A549 (cell line): Measurements from ENCODE around the gene INPP5J. TPM values are rescaled to one million over a fixed set of nuclear protein-coding genes. Genes with fewer than 3 reads are reported as not detected.

Experiments
- ATAC-seq, 2 experiments: fragments of 200-7000 bp in 1 of 2; fragments of >200 bp in 1 of 2; cut with Nextera tagmentation in 1 of 2; cut with Tn5 transposase in 1 of 2; 3 replicates each; pipeline versions ENCODE4 v1.8.0 to v1.9.1; 2018 to 2020; ENCODE audit warnings: mild to moderate bottlenecking in 1 of 2, moderate library complexity in 1 of 2
- CTCF ChIA-PET: fragments of 300-600 bp; sonication (Branson Sonifier 250); formaldehyde crosslinking; extraction: SDS; loops from one replicate; lab custom pipeline; 2021; ENCODE audit warnings: antibody characterized with exemption, inconsistent platforms; lab: Yijun Ruan, JAX
- POLR2A ChIA-PET: fragments of 350-600 bp; formaldehyde crosslinking; extraction: SDS; loops from one replicate; lab custom pipeline; 2021; ENCODE audit warnings: antibody characterized with exemption, inconsistent platforms; lab: Yijun Ruan, JAX
- DNase-seq, 2 experiments: peaks; one replicate each; pipeline versions ENCODE4 v3.0.0 to v3.0.0-alpha.2; 2011 to 2016; ENCODE audit warnings: low read depth in 1 of 2, low spot score in 1 of 2
- FAIRE-seq: peaks from 2 replicates; lab custom pipeline; 2011; peaks lifted over from hg19 to GRCh38; lab: Jason Lieb, UNC
- H3K27ac ChIP-seq, 2 experiments: fragments of >200 bp; sonication (Bioruptor Twin); formaldehyde crosslinking; 3 replicates each; pipeline ENCODE4 v1.5.1; 2016 to 2017
- H3K4me1 ChIP-seq: fragments of >200 bp; sonication (Bioruptor Twin); formaldehyde crosslinking; 3 replicates; pipeline ENCODE4 v1.6.1; 2016
- H3K4me2 ChIP-seq: fragments of >200 bp; sonication (Bioruptor Twin); formaldehyde crosslinking; 3 replicates; pipeline ENCODE4 v1.6.1; 2016
- H3K4me3 ChIP-seq: fragments of >200 bp; sonication (Bioruptor Twin); formaldehyde crosslinking; 3 replicates; pipeline ENCODE4 v1.5.1; 2016
- H3K9me3 ChIP-seq: fragments of >200 bp; sonication (Bioruptor Twin); formaldehyde crosslinking; 3 replicates; pipeline ENCODE4 v1.6.1; 2016
- CBX2 ChIP-seq: fragments of 200-600 bp; sonication (generic); IDR thresholded peaks from 2 replicates; pipeline ENCODE4 v1.6.1; 2016; ENCODE audit warnings: low read depth, mild to moderate bottlenecking, borderline replicate concordance
- CBX8 ChIP-seq: fragments of 200-600 bp; sonication (generic); IDR thresholded peaks from 2 replicates; pipeline ENCODE4 v1.6.1; 2016
- CHD2 ChIP-seq: fragments of 150-350 bp; IDR thresholded peaks from 2 replicates; pipeline ENCODE4 v1.6.1; 2014; ENCODE audit warnings: low read length; ENCODE audit not compliant: partially characterized antibody
- CHD4 ChIP-seq: fragments of 200-600 bp; sonication (generic); IDR thresholded peaks from 2 replicates; pipeline ENCODE4 v1.6.1; 2016; ENCODE audit warnings: antibody characterized with exemption, mild to moderate bottlenecking, borderline replicate concordance
- EP300 ChIP-seq, 2 experiments: fragments of >200 bp; sonication (Bioruptor Twin); formaldehyde crosslinking; IDR thresholded peaks; 2 replicates in 1 of 2; 3 replicates in 1 of 2; pipeline ENCODE4 v1.6.1; 2016 to 2017
- FOSB ChIP-seq: fragments of 250-450 bp; sonication (Bioruptor Pico); IDR thresholded peaks from 2 replicates; pipeline ENCODE4 v1.5.0; 2020; ENCODE audit warnings: mild to moderate bottlenecking, moderate library complexity
- FOSL2 ChIP-seq, 2 experiments: fragments of 450-650 bp in 1 of 2; fragments of >200 bp in 1 of 2; sonication (Bioruptor Twin) in 1 of 2; formaldehyde crosslinking; IDR thresholded peaks; 2 replicates each; pipeline versions ENCODE4 v1.5.0 to v1.6.1; 2016 to 2020; ENCODE audit warnings: mild to moderate bottlenecking in 1 of 2, moderate library complexity in 1 of 2
- HOXB13 ChIP-seq: fragments of 250-450 bp; sonication (Bioruptor Pico); IDR thresholded peaks from 2 replicates; pipeline ENCODE4 v1.5.0; 2020; ENCODE audit warnings: low read depth, mild to moderate bottlenecking, moderate library complexity
- JUN ChIP-seq, 2 experiments: fragments of >200 bp; sonication (Bioruptor Twin); formaldehyde crosslinking; IDR thresholded peaks; 2 replicates in 1 of 2; 3 replicates in 1 of 2; pipeline ENCODE4 v1.6.1; 2016 to 2017
- KDM5A ChIP-seq: fragments of 200-600 bp; sonication (generic); IDR thresholded peaks from 2 replicates; pipeline ENCODE4 v1.6.1; 2016; ENCODE audit warnings: antibody characterized with exemption, mild to moderate bottlenecking
- MAZ ChIP-seq: fragments of 150-350 bp; IDR thresholded peaks from 2 replicates; pipeline ENCODE4 v1.6.1; 2014; ENCODE audit warnings: antibody characterized with exemption, low read depth, low read length, borderline replicate concordance
- NFE2L2 ChIP-seq: fragments of 150-350 bp; conservative IDR thresholded peaks from 2 replicates; pipeline ENCODE4 v1.6.1; 2014; ENCODE audit warnings: low read length
- NPAS2 ChIP-seq: fragments of 250-450 bp; sonication (Bioruptor Pico); IDR thresholded peaks from 2 replicates; pipeline ENCODE4 v1.8.0; 2022; ENCODE audit warnings: mild to moderate bottlenecking, moderate library complexity, borderline replicate concordance
- NR3C1 ChIP-seq: fragments of >200 bp; sonication (Bioruptor Twin); formaldehyde crosslinking; IDR thresholded peaks from 3 replicates; pipeline ENCODE4 v1.6.1; 2017
- POLR2A ChIP-seq: IDR thresholded peaks from 2 replicates; pipeline ENCODE4 v1.6.1; 2012; ENCODE audit warnings: mild to moderate bottlenecking, low read length
- POLR2AphosphoS2 ChIP-seq: conservative IDR thresholded peaks from 2 replicates; pipeline ENCODE4 v1.6.1; 2012; ENCODE audit warnings: low read length, improper control_type of control experiment, inconsistent platforms
- RCOR1 ChIP-seq: fragments of 150-350 bp; IDR thresholded peaks from 2 replicates; pipeline ENCODE4 v1.6.1; 2014; ENCODE audit warnings: antibody characterized with exemption, low read length, low read depth
- RNF2 ChIP-seq: fragments of 200-600 bp; sonication (generic); IDR thresholded peaks from 2 replicates; pipeline ENCODE4 v1.6.1; 2016; ENCODE audit warnings: low read depth, mild to moderate bottlenecking, antibody characterized with exemption, moderate library complexity, borderline replicate concordance
- SREBF2 ChIP-seq: fragments of 450-650 bp; IDR thresholded peaks from 2 replicates; pipeline ENCODE4 v1.6.1; 2014; ENCODE audit warnings: mild to moderate bottlenecking, moderate library complexity
- TP53 ChIP-seq: fragments of 250-450 bp; sonication (Bioruptor Pico); IDR thresholded peaks from 2 replicates; pipeline ENCODE4 v1.5.0; 2021; ENCODE audit warnings: mild to moderate bottlenecking, moderate library complexity
- ZC3H11A ChIP-seq: fragments of 450-650 bp; IDR thresholded peaks from 2 replicates; pipeline ENCODE4 v1.6.1; 2014; ENCODE audit warnings: antibody characterized with exemption, mild to moderate bottlenecking
- ZNF302 ChIP-seq: fragments of 250-450 bp; sonication (Bioruptor Pico); IDR thresholded peaks from 2 replicates; pipeline ENCODE4 v1.9.0; 2021; ENCODE audit warnings: inconsistent platforms, mild to moderate bottlenecking, moderate library complexity
- ZSCAN20 ChIP-seq: fragments of 250-450 bp; sonication (Bioruptor Pico); IDR thresholded peaks from 2 replicates; pipeline ENCODE4 v1.8.0; 2022; ENCODE audit warnings: mild to moderate bottlenecking, moderate library complexity
- WGBS: methylation state at CpG from one replicate; pipeline ENCODE4 v1.1.6; 2017; ENCODE audit errors: missing lambda C conversion rate; 5-methylcytosine and 5-hydroxymethylcytosine counted together
- polyA plus RNA-seq, 4 experiments: library from polyadenylated mRNA; depleted of rRNA in 3 of 4; stranded (reverse); fragments of >200 nt; fragmentation: RNase III in 1 of 4; extraction: RNeasy Plus Mini Kit Qiagen cat#74134 plus additional on column Dnase treatment in 1 of 4; gene quantifications; 2 replicates in 3 of 4; 3 replicates in 1 of 4; pipeline ENCODE4 v1.2.3, GENCODE V29; 2011 to 2017
- TF ChIP-seq, protein P1 (sequence below): fragments of 450-650 bp; IDR thresholded peaks from 2 replicates; pipeline ENCODE4 v1.6.1; 2014; ENCODE audit warnings: antibody characterized with exemption
- TF ChIP-seq, protein P2 (sequence below): fragments of >200 bp; sonication (Bioruptor Twin); formaldehyde crosslinking; IDR thresholded peaks from 2 replicates; pipeline ENCODE4 v1.6.1; 2016
- TF ChIP-seq, protein P3 (sequence below): fragments of 250-450 bp; sonication (Bioruptor Pico); IDR thresholded peaks from 2 replicates; pipeline ENCODE4 v1.5.0; 2020; ENCODE audit warnings: low read depth, mild to moderate bottlenecking, moderate library complexity
- TF ChIP-seq, protein P4 (sequence below): IDR thresholded peaks from 2 replicates; pipeline ENCODE4 v1.6.1; 2012
- TF ChIP-seq, protein P5 (sequence below): IDR thresholded peaks from 2 replicates; pipeline ENCODE4 v1.6.1; 2012
- TF ChIP-seq, protein P6 (sequence below): fragments of 200-600 bp; sonication (generic); IDR thresholded peaks from 2 replicates; pipeline ENCODE4 v1.6.1; 2016; ENCODE audit warnings: antibody characterized with exemption, mild to moderate bottlenecking, moderate library complexity

Gene INPP5J
- polyA plus RNA-seq, 2 of the 4 experiments (the other 2 are of a cell fraction), result 0.70 to 1.5 TPM

DNA sequence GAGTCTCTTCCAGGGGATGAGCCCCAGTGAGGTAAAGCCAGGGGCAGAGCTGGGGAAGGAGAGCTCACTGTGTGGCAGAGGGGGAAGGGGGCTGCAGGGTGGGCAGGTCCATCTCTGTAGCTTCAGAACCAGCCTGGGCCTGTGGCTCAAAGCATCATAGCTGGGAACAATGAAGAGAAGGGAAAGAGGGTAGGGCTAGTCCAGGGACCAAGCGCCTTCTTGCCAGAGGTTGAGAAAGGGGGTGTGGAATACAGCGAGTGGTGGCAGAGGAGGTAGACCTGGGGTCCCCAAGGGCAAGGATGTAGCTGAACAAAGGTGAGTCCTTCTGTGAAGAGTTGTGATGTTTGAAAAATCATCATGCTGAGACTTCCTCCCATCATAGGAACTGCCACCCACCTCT, 18.8 kb downstream of the INPP5J start (continued):
- TF ChIP-seq, protein P1, sequence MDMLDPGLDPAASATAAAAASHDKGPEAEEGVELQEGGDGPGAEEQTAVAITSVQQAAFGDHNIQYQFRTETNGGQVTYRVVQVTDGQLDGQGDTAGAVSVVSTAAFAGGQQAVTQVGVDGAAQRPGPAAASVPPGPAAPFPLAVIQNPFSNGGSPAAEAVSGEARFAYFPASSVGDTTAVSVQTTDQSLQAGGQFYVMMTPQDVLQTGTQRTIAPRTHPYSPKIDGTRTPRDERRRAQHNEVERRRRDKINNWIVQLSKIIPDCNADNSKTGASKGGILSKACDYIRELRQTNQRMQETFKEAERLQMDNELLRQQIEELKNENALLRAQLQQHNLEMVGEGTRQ, result no peak

DNA sequence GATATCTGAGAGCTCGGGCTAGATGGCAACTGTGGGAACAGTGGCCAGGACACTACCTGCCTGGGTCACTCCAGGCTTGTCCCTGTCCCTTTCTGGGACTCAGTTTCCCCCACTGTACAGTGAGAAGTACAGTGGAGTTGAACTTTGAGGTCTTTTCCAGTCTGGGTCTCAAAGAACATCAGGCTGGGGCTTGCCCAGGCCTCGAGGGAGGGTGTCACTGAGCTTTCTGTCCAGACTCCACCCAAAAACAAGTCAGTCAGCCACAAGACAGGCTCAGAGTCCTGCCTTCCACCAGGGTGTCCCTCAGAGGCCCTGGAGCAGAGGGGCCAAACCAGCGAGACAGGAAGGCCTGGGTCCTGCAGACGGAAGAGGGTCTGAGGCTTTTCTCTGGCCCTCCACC, 19.5 kb downstream of the INPP5J start:
- FAIRE-seq (no peak), DNase-seq (no peak), ATAC-seq (no peak)
- no peaks in the 10 kb centered on the region for H3K4me1 ChIP-seq
- no peak overlapping the region for H3K27ac ChIP-seq
- no peak overlapping the region for H3K4me3 ChIP-seq
- ChIA-PET POLR2A (no interaction called here), CTCF (interaction anchor here (0.9 to 2.9 kb wide), 3 partner anchors 34 to 87 kb away, joined by 3 to 12 read pairs (median 3); partner anchors contain the start of gene SELENOM)
- no peak overlapping the region for H3K4me2 ChIP-seq
- 23% methylated on average over 3 of the region's 4 CpGs for WGBS
- TF ChIP-seq EP300 (IDR thresholded peaks at IDR 0.05), result no peak
- no peak for TF ChIP-seq NFE2L2
- TF ChIP-seq, protein P1, result no peak
- no peak for TF ChIP-seq ZSCAN20 (CRISPR knock-in tag)
- TF ChIP-seq, protein P2, sequence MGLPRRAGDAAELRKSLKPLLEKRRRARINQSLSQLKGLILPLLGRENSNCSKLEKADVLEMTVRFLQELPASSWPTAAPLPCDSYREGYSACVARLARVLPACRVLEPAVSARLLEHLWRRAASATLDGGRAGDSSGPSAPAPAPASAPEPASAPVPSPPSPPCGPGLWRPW, result no peak
- no peak for TF ChIP-seq POLR2AphosphoS2
- no peak for TF ChIP-seq FOSB
- no peak for TF ChIP-seq MAZ
- no peak for TF ChIP-seq ZC3H11A
- no peak for TF ChIP-seq RNF2
- no peak for TF ChIP-seq POLR2A
- TF ChIP-seq NR3C1, result no peak
- no peak for TF ChIP-seq CHD2
- no peak for TF ChIP-seq ZNF302 (CRISPR knock-in tag)
- no peak for TF ChIP-seq CHD4
- TF ChIP-seq, protein P3, sequence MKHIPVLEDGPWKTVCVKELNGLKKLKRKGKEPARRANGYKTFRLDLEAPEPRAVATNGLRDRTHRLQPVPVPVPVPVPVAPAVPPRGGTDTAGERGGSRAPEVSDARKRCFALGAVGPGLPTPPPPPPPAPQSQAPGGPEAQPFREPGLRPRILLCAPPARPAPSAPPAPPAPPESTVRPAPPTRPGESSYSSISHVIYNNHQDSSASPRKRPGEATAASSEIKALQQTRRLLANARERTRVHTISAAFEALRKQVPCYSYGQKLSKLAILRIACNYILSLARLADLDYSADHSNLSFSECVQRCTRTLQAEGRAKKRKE (CRISPR knock-in tag), result no peak
- TF ChIP-seq KDM5A, result no peak
- TF ChIP-seq, protein P4, sequence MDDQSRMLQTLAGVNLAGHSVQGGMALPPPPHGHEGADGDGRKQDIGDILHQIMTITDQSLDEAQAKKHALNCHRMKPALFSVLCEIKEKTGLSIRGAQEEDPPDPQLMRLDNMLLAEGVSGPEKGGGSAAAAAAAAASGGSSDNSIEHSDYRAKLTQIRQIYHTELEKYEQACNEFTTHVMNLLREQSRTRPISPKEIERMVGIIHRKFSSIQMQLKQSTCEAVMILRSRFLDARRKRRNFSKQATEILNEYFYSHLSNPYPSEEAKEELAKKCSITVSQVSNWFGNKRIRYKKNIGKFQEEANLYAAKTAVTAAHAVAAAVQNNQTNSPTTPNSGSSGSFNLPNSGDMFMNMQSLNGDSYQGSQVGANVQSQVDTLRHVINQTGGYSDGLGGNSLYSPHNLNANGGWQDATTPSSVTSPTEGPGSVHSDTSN, result no peak
- H3K9me3 ChIP-seq, result no peaks in the 10 kb centered on the region

DNA sequence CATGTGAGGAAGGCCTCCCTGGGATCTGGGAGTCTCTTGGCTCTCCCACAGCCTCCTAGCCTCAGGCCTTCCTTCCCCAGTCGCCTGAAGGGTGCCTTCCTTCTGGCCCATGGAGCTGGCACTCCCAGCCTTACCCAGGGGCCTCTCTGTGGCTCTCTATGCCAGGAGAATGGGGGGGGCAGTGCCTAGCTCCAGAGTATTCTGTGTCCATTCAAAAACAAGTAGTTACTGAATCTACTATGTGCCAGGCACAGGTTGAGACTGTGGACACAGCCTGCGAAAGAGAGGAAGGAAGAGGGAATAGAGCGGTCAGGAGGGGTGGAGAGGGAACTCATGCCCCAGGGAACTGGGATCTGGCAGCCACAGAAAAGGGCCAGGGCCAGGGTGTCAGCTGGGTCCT, 20.3 kb downstream of the INPP5J start:
- WGBS, result 65% methylated on average over 2 of the region's 3 CpGs
- FAIRE-seq (no peak), DNase-seq (no peak), ATAC-seq (no peak)
- H3K9me3 ChIP-seq, result no peaks in the 10 kb centered on the region
- H3K4me3 ChIP-seq, result no peak overlapping the region
- H3K27ac ChIP-seq, result no peak overlapping the region
- ChIA-PET POLR2A (no interaction called here), CTCF (interaction anchor here (1.2 to 3.0 kb wide), 3 partner anchors 35 to 84 kb away, joined by 4 to 17 read pairs (median 6); partner anchors contain the start of gene SELENOM)
- H3K4me1 ChIP-seq, result no peaks in the 10 kb centered on the region
- no peak overlapping the region for H3K4me2 ChIP-seq
- TF ChIP-seq FOSL2 (IDR thresholded peaks at IDR 0.05) (no peak), FOSL2 (CRISPR knock-in tag; IDR thresholded peaks at IDR 0.05) (no peak), JUN (IDR thresholded peaks at IDR 0.05) (no peak), TP53 (no peak), POLR2A (no peak), CBX2 (no peak), NPAS2 (CRISPR knock-in tag) (no peak), RCOR1 (no peak), SREBF2 (no peak), HOXB13 (CRISPR knock-in tag) (no peak), CBX8 (no peak), FOSB (no peak)
- TF ChIP-seq, protein P1, result no peak
- TF ChIP-seq, protein P5, sequence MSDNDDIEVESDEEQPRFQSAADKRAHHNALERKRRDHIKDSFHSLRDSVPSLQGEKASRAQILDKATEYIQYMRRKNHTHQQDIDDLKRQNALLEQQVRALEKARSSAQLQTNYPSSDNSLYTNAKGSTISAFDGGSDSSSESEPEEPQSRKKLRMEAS, result no peak
- TF ChIP-seq, protein P6, sequence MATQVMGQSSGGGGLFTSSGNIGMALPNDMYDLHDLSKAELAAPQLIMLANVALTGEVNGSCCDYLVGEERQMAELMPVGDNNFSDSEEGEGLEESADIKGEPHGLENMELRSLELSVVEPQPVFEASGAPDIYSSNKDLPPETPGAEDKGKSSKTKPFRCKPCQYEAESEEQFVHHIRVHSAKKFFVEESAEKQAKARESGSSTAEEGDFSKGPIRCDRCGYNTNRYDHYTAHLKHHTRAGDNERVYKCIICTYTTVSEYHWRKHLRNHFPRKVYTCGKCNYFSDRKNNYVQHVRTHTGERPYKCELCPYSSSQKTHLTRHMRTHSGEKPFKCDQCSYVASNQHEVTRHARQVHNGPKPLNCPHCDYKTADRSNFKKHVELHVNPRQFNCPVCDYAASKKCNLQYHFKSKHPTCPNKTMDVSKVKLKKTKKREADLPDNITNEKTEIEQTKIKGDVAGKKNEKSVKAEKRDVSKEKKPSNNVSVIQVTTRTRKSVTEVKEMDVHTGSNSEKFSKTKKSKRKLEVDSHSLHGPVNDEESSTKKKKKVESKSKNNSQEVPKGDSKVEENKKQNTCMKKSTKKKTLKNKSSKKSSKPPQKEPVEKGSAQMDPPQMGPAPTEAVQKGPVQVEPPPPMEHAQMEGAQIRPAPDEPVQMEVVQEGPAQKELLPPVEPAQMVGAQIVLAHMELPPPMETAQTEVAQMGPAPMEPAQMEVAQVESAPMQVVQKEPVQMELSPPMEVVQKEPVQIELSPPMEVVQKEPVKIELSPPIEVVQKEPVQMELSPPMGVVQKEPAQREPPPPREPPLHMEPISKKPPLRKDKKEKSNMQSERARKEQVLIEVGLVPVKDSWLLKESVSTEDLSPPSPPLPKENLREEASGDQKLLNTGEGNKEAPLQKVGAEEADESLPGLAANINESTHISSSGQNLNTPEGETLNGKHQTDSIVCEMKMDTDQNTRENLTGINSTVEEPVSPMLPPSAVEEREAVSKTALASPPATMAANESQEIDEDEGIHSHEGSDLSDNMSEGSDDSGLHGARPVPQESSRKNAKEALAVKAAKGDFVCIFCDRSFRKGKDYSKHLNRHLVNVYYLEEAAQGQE, result no peak
